IMR-90 (cell line): ENCODE data around the gene ENTPD1. TPM values are rescaled to one million over a fixed set of nuclear protein-coding genes. Genes with fewer than 3 reads are reported as not detected.

Experiments
- ATAC-seq: fragments of 200-7000 bp; cut with Tn5 transposase; 2 replicates; pipeline ENCODE4 v1.9.1; 2020; ENCODE audit warnings: low read depth, mild to moderate bottlenecking, moderate library complexity
- BruUV-seq: library from RNA; stranded (reverse); fragments of 400-500 nt; replicated peaks from 2 replicates; lab custom pipeline; 2021; lab: Mats Ljungman, UMichigan
- CTCF ChIA-PET: fragments of 300-600 bp; formaldehyde crosslinking; extraction: SDS; loops from one replicate; lab custom pipeline; 2021; ENCODE audit warnings: antibody characterized with exemption; lab: Yijun Ruan, JAX
- POLR2A ChIA-PET: fragments of 300-600 bp; sonication (Branson Sonifier 250); formaldehyde crosslinking; loops from one replicate; lab custom pipeline; 2022; ENCODE audit warnings: antibody characterized with exemption; ENCODE audit not compliant: unreplicated experiment; lab: Charles Lee
- DNase-seq: peaks from one replicate; pipeline ENCODE4 v3.0.0; 2013
- H2AFZ ChIP-seq: replicated peaks from 2 replicates; pipeline ENCODE3; 2013; ENCODE audit warnings: low read length, mild to moderate bottlenecking; ENCODE audit not compliant: poor library complexity
- H2AK5ac ChIP-seq: 2 replicates; pipeline ENCODE4 v1.6.1; 2013; ENCODE audit warnings: low read depth, low read length, inconsistent platforms
- H2AK9ac ChIP-seq: replicated peaks from 2 replicates; pipeline ENCODE3; 2013; ENCODE audit warnings: mild to moderate bottlenecking, low read depth, low read length, moderate library complexity; ENCODE audit not compliant: poor library complexity
- H2BK120ac ChIP-seq: 2 replicates; pipeline ENCODE4 v1.6.1; 2013; ENCODE audit warnings: low read depth, low read length, inconsistent platforms
- H2BK15ac ChIP-seq: 3 replicates; pipeline ENCODE4 v1.6.1; 2013; ENCODE audit warnings: low read depth, low read length, inconsistent platforms
- H2BK20ac ChIP-seq: 2 replicates; pipeline ENCODE4 v1.6.1; 2013; ENCODE audit warnings: low read depth, mild to moderate bottlenecking, inconsistent platforms, low read length, moderate library complexity
- H2BK5ac ChIP-seq: 2 replicates; pipeline ENCODE4 v1.6.1; 2013; ENCODE audit warnings: mild to moderate bottlenecking, low read depth, low read length, inconsistent platforms; ENCODE audit not compliant: poor library complexity, severe bottlenecking
- H3K14ac ChIP-seq: replicated peaks from 2 replicates; pipeline ENCODE4 v1.6.1; 2013; ENCODE audit warnings: low read depth, low read length, inconsistent platforms
- H3K18ac ChIP-seq: 2 replicates; pipeline ENCODE4 v1.6.1; 2013; ENCODE audit warnings: low read depth, low read length, control low read depth
- H3K23ac ChIP-seq: 2 replicates; pipeline ENCODE4 v1.6.1; 2013; ENCODE audit warnings: low read depth, low read length, inconsistent platforms
- H3K27ac ChIP-seq: 2 replicates; pipeline ENCODE4 v1.5.1; 2013; ENCODE audit warnings: mild to moderate bottlenecking, control low read depth, low read length; ENCODE audit not compliant: insufficient read depth
- H3K27me3 ChIP-seq: 2 replicates; pipeline ENCODE4 v1.6.1; 2013; ENCODE audit warnings: low read length; ENCODE audit not compliant: control insufficient read depth, insufficient read depth
- H3K36me3 ChIP-seq: 2 replicates; pipeline ENCODE4 v1.6.1; 2013; ENCODE audit warnings: low read length, mixed read lengths; ENCODE audit not compliant: control insufficient read depth, insufficient read depth
- H3K4ac ChIP-seq: 2 replicates; pipeline ENCODE4 v1.6.1; 2013; ENCODE audit warnings: low read depth, low read length, inconsistent platforms
- H3K4me1 ChIP-seq: 2 replicates; pipeline ENCODE4 v1.6.1; 2013; ENCODE audit warnings: low read length, mixed read lengths; ENCODE audit not compliant: control insufficient read depth, insufficient read depth
- H3K4me2 ChIP-seq: 2 replicates; pipeline ENCODE4 v1.6.1; 2013; ENCODE audit warnings: low read depth, mild to moderate bottlenecking, control low read depth, low read length, moderate library complexity
- H3K4me3 ChIP-seq: 2 replicates; pipeline ENCODE4 v1.5.1; 2013; ENCODE audit warnings: low read depth, mild to moderate bottlenecking, control low read depth, low read length, moderate library complexity; ENCODE audit not compliant: insufficient read depth
- H3K56ac ChIP-seq: 2 replicates; pipeline ENCODE4 v1.6.1; 2013; ENCODE audit warnings: low read length, inconsistent platforms; ENCODE audit not compliant: insufficient read depth; ENCODE audit errors: extremely low read depth
- H3K79me1 ChIP-seq, 2 experiments: 2 replicates each; pipeline ENCODE4 v1.6.1; 2013; ENCODE audit warnings: low read length in 2 of 2, inconsistent platforms in 1 of 2, low read depth in 1 of 2
- H3K9ac ChIP-seq: 2 replicates; pipeline ENCODE4 v1.6.1; 2013; ENCODE audit warnings: low read depth, low read length, control low read depth
- H3K9me1 ChIP-seq: 2 replicates; pipeline ENCODE4 v1.6.1; 2013; ENCODE audit warnings: low read length, inconsistent platforms; ENCODE audit not compliant: insufficient read depth
- H3K9me3 ChIP-seq: 2 replicates; pipeline ENCODE4 v1.6.1; 2013; ENCODE audit warnings: low read length; ENCODE audit not compliant: control insufficient read depth, insufficient read depth
- H4K20me1 ChIP-seq: 2 replicates; pipeline ENCODE4 v1.6.1; 2013; ENCODE audit warnings: low read length, inconsistent platforms; ENCODE audit not compliant: insufficient read depth
- H4K5ac ChIP-seq: 2 replicates; pipeline ENCODE4 v1.6.1; 2013; ENCODE audit warnings: mild to moderate bottlenecking, low read depth, low read length, control low read depth
- H4K8ac ChIP-seq, 2 experiments: 2 replicates each; pipeline ENCODE4 v1.6.1; 2013; ENCODE audit warnings: low read depth in 2 of 2, low read length in 2 of 2, control low read depth in 1 of 2, inconsistent platforms in 1 of 2
- H4K91ac ChIP-seq: 2 replicates; pipeline ENCODE4 v1.6.1; 2013; ENCODE audit warnings: low read depth, low read length, inconsistent platforms; ENCODE audit not compliant: insufficient read depth
- BHLHE40 ChIP-seq: fragments of 150-350 bp; IDR thresholded peaks from 2 replicates; pipeline ENCODE4 v1.6.1; 2016; ENCODE audit warnings: mild to moderate bottlenecking, low read depth, low read length
- CEBPB ChIP-seq: IDR thresholded peaks from 2 replicates; pipeline ENCODE4 v1.6.1; 2012; ENCODE audit warnings: low read depth, low read length, improper control_type of control experiment
- CHD1 ChIP-seq: IDR thresholded peaks from 2 replicates; pipeline ENCODE4 v1.6.1; 2012; ENCODE audit warnings: low read depth, low read length, improper control_type of control experiment
- FOS ChIP-seq: fragments of 150-350 bp; IDR thresholded peaks from 2 replicates; pipeline ENCODE4 v1.6.1; 2016; ENCODE audit warnings: low read depth, low read length
- MAFK ChIP-seq: IDR thresholded peaks from 2 replicates; pipeline ENCODE4 v1.6.1; 2012; ENCODE audit warnings: low read depth, low read length, improper control_type of control experiment
- MAZ ChIP-seq: IDR thresholded peaks from 2 replicates; pipeline ENCODE4 v1.6.1; 2012; ENCODE audit warnings: low read depth, mild to moderate bottlenecking, low read length, improper control_type of control experiment, moderate library complexity, borderline replicate concordance
- MXI1 ChIP-seq: IDR thresholded peaks from 2 replicates; pipeline ENCODE4 v1.6.1; 2012; ENCODE audit warnings: low read depth, mild to moderate bottlenecking, low read length, moderate library complexity, borderline replicate concordance
- POLR2A ChIP-seq: IDR thresholded peaks from 2 replicates; pipeline ENCODE4 v1.6.1; 2012; ENCODE audit warnings: mild to moderate bottlenecking, low read depth, low read length
- RAD21 ChIP-seq: IDR thresholded peaks from 2 replicates; pipeline ENCODE4 v1.6.1; 2012; ENCODE audit warnings: low read length, improper control_type of control experiment
- RFX5 ChIP-seq: IDR thresholded peaks from 2 replicates; pipeline ENCODE4 v1.8.0; 2012; ENCODE audit warnings: low read depth, mild to moderate bottlenecking, low read length, moderate library complexity
- SMC3 ChIP-seq: fragments of 150-350 bp; IDR thresholded peaks from 2 replicates; pipeline ENCODE4 v1.6.1; 2016; ENCODE audit warnings: low read depth, mild to moderate bottlenecking, antibody characterized with exemption, low read length, moderate library complexity
- WGBS, 2 experiments: methylation state at CpG; one replicate each; pipeline versions ENCODE4 v1.1.5 to v1.1.7; 2013; ENCODE audit warnings: missing lambda C conversion rate in 2 of 2; ENCODE audit not compliant: insufficient read length in 1 of 2; ENCODE audit errors: extremely low coverage in 2 of 2; 5-methylcytosine and 5-hydroxymethylcytosine counted together
- dilution Hi-C: fragments of 300-500 bp; cut with HindIII; formaldehyde crosslinking; loops from one replicate; pipeline ENCODE4 v1.14.3; 2018; ENCODE audit warnings: low sequenced_read_pairs; ENCODE audit not compliant: unreplicated experiment
- in situ Hi-C: fragments of 300-500 bp; cut with MboI; formaldehyde crosslinking; loops from 3 replicates; pipeline ENCODE4 v1.14.3; 2019; ENCODE audit warnings: low sequenced_read_pairs, inconsistent platforms, mixed read lengths
- intact Hi-C: fragments of 100-400 bp; cut with micrococcal nuclease; formaldehyde crosslinking; loops from 2 replicates; pipeline ENCODE4 v1.10.0; 2022
- polyA plus RNA-seq, 3 experiments: library from polyadenylated mRNA; depleted of rRNA; stranded (reverse); fragments of >200 nt; gene quantifications; 2 replicates each; pipeline ENCODE4 v1.2.3, GENCODE V29; 2012; ENCODE audit warnings: low replicate concordance in 1 of 3
- total RNA-seq: library from RNA; depleted of rRNA; stranded (reverse); fragments of >200 nt; gene quantifications from 2 replicates; pipeline ENCODE4 v1.2.3, GENCODE V29; 2012
- TF ChIP-seq, protein P1 (sequence below): fragments of 150-350 bp; IDR thresholded peaks from 2 replicates; pipeline ENCODE4 v1.6.1; 2017; ENCODE audit warnings: mild to moderate bottlenecking, antibody characterized with exemption, low read length, low read depth
- TF ChIP-seq, protein P2 (sequence below): conservative IDR thresholded peaks from 2 replicates; pipeline ENCODE4 v1.5.1; 2012; ENCODE audit warnings: mild to moderate bottlenecking, low read depth, low read length, improper control_type of control experiment
- TF ChIP-seq, protein P3 (sequence below): fragments of 150-350 bp; IDR thresholded peaks from 2 replicates; pipeline ENCODE4 v1.6.1; 2016; ENCODE audit warnings: low read depth, mild to moderate bottlenecking, low read length, moderate library complexity, borderline replicate concordance

Gene ENTPD1
- total and polyA plus RNA-seq, 2 of the 4 experiments (the other 2 are of a cell fraction): under 0.01 TPM; not detected in 1

DNA sequence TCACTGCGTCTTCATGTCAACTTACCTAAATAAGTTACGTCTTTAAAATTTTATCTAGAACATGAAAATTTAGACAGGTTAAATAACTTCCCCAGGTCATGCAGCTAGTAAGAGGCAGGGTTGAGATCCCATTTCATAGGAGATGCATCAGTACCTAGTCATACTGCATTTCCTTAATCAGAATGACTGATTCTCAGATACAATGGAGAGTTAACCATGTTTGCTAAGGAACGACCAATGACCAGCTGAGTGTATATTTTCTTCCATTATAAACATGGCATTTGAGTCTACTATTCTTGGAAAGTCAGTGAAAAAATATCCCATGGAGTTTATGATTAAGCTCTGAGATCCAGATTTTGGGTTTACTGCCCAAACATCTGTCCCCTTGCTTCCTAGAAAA lies 39.6 kb downstream of the ENTPD1 start:
- H3K79me1 ChIP-seq: no peaks in the 10 kb centered on the region
- H2AK9ac ChIP-seq: no peak overlapping the region
- no peaks in the 10 kb centered on the region for H3K27me3 ChIP-seq
- H3K4me3 ChIP-seq: no peak overlapping the region
- in situ Hi-C loops (no loop called here), dilution Hi-C loops (no loop called here), intact Hi-C loops (no loop called here)
- peaks cover 3% of the 10 kb centered on the region; the same call in 1 of the 2 replicates for H3K4me1 ChIP-seq
- H3K36me3 ChIP-seq: no peaks in the 10 kb centered on the region
- DNase-seq (peak; percentile 36), ATAC-seq (peak; percentile 8; the same call in 1 of the 2 replicates)
- CTCF ChIA-PET: no interaction called here
- POLR2A ChIA-PET: no interaction called here
- no peak overlapping the region for H2BK5ac ChIP-seq
- WGBS, 2 experiments: no CpG with 5 or more reads among the region's 3 CpGs
- H2BK20ac ChIP-seq: no peak overlapping the region
- no TSS peak for BruUV-seq
- H3K56ac ChIP-seq: no peak overlapping the region
- no peak overlapping the region for H3K18ac ChIP-seq
- no peak overlapping the region for H3K23ac ChIP-seq
- H3K27ac ChIP-seq: no peak overlapping the region
- no peak overlapping the region for H3K14ac ChIP-seq
- no peak overlapping the region for H3K9ac ChIP-seq
- H4K91ac ChIP-seq: no peak overlapping the region
- H2AK5ac ChIP-seq: no peak overlapping the region
- H2BK15ac ChIP-seq: no peak overlapping the region
- H3K9me1 ChIP-seq: no peaks in the 10 kb centered on the region
- H4K20me1 ChIP-seq: no peaks in the 10 kb centered on the region
- no peak overlapping the region for H2AFZ ChIP-seq
- H4K8ac ChIP-seq: no peak overlapping the region
- TF ChIP-seq POLR2A (no peak), MXI1 (no peak), RFX5 (no peak), MAFK (no peak), FOS (no peak), CEBPB (no peak), CHD1 (no peak), SMC3 (no peak), RAD21 (no peak), MAZ (no peak), BHLHE40 (no peak)
- TF ChIP-seq, protein P1, sequence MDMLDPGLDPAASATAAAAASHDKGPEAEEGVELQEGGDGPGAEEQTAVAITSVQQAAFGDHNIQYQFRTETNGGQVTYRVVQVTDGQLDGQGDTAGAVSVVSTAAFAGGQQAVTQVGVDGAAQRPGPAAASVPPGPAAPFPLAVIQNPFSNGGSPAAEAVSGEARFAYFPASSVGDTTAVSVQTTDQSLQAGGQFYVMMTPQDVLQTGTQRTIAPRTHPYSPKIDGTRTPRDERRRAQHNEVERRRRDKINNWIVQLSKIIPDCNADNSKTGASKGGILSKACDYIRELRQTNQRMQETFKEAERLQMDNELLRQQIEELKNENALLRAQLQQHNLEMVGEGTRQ: no peak
- TF ChIP-seq, protein P2, sequence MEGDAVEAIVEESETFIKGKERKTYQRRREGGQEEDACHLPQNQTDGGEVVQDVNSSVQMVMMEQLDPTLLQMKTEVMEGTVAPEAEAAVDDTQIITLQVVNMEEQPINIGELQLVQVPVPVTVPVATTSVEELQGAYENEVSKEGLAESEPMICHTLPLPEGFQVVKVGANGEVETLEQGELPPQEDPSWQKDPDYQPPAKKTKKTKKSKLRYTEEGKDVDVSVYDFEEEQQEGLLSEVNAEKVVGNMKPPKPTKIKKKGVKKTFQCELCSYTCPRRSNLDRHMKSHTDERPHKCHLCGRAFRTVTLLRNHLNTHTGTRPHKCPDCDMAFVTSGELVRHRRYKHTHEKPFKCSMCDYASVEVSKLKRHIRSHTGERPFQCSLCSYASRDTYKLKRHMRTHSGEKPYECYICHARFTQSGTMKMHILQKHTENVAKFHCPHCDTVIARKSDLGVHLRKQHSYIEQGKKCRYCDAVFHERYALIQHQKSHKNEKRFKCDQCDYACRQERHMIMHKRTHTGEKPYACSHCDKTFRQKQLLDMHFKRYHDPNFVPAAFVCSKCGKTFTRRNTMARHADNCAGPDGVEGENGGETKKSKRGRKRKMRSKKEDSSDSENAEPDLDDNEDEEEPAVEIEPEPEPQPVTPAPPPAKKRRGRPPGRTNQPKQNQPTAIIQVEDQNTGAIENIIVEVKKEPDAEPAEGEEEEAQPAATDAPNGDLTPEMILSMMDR: no peak
- TF ChIP-seq, protein P3, sequence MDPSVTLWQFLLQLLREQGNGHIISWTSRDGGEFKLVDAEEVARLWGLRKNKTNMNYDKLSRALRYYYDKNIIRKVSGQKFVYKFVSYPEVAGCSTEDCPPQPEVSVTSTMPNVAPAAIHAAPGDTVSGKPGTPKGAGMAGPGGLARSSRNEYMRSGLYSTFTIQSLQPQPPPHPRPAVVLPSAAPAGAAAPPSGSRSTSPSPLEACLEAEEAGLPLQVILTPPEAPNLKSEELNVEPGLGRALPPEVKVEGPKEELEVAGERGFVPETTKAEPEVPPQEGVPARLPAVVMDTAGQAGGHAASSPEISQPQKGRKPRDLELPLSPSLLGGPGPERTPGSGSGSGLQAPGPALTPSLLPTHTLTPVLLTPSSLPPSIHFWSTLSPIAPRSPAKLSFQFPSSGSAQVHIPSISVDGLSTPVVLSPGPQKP: no peak
- no peak overlapping the region for H3K4ac ChIP-seq
- no peak overlapping the region for H4K5ac ChIP-seq
- no peaks in the 10 kb centered on the region for H3K9me3 ChIP-seq
- H2BK120ac ChIP-seq: no peak overlapping the region
- H3K4me2 ChIP-seq: no peak overlapping the region
